GM21737 (cell line): Measurements from ENCODE around the gene MAT2B.
"Not testable (repeated sequence)": the region's sequence is repeated elsewhere in the genome, so short reads cannot be mapped to it uniquely, and the experiment has no call there.

ENCODE experiments used
- ATAC-seq: cut with Tn5 transposase; IDR thresholded peaks from one replicate; pipeline ENCODE4 v1.9.1; 2021; ENCODE audit warnings: mild to moderate bottlenecking, moderate library complexity; ENCODE audit not compliant: unreplicated experiment

MAT2B gene

DNA sequence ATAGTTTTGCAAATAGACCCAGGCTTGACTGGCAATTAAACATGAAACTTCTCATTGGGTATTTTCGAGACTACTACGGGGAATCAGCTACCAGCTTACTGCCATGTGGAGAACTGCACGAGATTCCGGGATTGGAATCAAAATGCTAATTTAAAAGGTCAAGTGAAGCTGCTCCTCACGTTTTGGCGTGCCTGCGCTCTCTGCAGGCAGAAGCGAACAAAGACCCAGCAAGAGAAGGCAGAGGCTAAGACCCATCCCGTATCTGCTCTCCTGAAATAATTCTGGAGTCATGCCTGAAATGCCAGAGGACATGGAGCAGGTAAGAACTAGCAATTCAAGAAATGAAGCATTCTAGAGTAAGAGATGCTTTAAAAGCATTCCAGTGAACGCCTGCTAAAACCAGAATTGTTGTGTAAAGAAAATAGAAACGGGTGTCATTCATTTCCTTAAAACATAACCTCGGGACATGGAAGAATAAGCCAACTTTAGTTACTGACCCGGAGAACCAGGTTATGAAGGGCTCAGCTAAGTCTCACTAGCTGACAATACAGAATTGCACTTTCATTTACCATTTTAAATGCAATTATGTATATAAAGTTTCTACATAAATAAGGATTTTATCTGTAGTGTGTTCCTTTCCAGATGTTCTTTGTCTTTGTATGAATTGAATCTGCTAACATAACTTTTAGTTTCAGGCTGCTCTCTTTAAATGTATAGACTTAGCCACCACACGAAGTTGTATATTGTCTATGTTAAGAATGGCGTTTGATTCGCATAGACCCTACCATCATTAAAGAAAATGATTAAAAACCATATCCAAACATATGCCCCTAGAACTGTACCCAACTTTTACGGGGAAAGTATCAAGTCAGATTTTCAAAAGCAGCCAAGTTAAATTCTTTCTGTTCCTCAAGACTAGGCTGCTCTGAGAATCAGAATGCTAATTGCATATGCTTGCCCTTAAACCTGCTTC lies 2.0 kb upstream of the MAT2B start:
- no peak for ATAC-seq

DNA sequence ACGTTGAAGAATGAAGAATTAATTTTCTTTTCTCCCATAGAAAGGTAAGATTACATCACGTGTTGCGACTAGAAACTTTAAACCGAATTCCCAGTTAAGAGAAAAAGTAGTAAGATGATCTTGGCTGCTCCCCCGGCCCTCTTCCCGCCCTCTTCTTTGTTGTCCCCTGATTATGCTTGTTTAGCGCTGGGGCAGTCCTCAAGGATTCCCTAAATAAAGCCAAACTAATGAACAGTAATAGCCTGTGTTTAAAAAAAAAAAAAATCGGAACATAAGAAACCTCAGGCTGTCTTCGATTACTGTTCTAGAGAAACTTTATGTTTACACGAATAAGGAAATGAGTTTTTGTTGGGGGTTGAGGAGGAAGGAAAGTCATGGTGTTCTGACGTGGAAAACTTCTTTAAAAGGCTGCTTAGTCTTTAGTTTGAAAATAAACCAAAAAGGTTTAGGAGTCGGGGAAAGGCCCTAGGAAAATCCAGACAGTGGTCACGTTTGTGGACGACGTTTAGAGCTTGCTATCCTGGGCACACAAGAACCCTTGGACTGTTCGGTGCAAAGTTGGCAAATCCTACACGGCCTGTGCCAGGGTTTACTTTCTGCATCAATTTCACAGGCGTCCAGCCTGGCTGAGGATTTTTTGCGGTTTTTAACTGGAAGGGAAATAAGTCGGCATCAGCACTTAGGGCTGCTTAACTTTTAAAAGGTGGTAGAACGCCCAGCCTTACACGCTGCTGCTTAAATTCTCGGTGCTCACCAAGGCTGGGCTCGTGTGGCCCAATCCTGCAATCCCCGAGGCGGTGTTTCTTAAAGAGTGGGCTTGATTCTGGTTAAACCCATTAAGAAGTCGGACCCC lies 1.1 kb upstream of the MAT2B start:
- ATAC-seq: no peak

DNA sequence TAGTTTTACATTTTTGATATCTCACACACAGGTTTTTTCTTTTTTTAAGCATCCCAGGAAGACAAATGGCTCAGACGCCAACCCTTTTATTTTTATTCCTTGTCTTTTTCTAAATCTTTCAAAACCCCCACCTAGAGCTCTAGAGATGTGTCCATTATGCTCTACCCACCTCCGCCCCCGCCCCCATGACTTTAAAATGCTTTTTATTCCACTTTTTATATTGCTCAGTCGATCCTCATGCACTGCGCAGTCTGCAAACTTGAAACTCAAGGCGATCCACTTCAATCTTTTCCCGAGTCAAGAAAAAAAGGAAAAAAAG lies 411 bp upstream of the MAT2B start:
- ATAC-seq: no peak

DNA sequence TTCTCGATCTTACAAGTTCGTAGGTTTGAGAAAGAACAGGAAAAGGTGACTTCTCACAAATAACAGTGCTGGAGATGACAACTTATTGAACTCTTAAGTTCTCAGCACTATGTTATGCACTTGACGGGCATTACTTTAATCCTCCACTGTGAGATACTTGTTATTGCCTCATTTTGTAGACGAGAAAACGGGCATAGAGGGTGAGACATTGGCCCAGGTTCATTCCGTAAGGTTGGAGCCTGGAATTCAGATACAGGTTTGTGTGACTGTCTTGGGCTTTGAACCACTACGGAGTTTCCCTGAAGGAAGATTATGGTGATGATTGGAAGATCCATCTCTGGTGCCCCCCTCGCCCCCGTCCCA lies 657 bp downstream of the MAT2B start:
- ATAC-seq: peak; percentile 6

DNA sequence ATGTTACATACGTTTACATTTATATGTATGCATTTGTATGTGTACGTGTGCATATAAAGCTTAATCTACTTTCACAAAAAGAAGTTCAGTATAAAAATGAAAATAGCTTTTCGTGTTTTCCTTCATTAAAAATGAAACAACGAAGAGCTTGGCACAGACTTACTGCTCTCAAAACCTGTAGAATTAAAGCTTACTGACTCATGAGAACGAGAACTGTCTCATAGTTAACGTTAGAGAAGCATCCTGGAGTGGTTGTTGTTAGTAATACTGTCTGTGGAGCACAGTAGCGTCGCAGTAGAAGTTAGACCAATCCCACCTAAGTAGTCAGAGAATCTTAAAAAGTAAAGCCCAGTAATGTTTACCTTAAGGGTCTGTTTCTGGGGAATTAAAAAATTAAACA lies 1.3 kb downstream of the MAT2B start:
- no peak for ATAC-seq

DNA sequence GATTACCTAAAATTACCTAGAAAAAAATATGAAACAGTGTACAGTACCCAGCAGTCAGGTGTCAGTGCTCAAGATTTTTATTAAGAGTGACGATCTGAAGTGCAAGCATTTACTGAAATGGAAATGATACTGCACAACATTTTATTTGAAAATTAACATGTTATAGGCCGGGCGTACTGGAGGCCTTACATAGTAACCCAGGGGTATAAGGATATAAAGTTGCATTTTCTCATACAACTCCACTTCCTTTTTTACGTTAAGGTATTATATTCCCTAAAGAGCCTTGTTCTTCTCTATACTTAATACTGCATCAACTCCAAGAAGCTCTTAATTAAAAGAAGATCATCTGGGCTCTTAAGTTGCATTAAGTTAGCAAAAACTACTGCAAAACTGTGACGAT lies 3.3 kb downstream of the MAT2B start:
- ATAC-seq: no peak

DNA sequence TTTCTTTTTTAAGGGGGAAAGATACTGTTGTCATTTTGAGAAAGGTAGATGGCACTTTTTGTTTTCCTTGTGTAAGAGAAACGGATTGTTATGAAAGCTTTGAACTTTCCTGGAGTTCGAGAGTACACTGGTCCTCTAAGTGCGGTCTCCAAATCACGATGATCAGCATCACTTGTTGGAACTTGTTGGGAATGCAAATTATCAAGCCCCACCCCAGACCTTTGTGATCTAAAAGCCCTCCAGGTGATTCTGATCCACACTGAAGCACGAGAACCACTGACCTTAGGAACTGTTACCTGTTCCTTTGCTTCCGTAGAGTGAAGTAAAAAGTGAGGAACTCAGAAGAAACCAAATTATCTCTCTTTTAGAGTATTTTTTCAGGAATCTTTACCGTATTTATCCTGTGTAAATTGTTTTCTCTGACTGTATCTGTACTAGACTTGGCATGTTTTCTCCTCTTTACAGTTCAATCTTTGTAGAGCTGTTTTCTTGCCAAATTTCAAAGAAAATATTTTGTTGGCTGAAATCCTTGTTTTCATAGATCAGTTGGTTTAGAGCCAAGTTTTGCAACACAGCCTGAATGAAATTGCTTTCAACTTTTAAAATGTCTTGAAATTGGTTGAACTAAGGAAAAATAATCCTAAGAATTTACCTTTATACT lies 4.0 kb downstream of the MAT2B start:
- no peak for ATAC-seq

DNA sequence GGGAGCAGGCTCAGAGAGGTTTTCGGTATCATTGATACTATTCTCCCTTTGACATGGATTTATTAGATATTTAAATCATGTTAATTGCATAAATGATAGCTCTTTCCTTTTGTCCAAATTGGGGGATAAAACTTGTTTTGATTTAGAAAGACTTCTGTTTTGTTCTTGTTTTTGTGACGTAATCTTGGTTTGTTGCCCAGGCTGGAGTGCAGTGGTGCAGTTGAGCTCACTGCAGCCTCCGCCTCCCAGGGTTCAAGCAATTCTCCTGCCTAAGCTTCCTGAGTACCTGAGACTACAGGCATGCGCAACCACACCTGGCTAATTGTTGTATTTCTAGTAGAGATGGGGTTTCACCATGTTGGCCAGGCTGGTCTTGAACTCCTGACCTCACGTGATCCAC lies 7.1 kb downstream of the MAT2B start:
- no peak for ATAC-seq

DNA sequence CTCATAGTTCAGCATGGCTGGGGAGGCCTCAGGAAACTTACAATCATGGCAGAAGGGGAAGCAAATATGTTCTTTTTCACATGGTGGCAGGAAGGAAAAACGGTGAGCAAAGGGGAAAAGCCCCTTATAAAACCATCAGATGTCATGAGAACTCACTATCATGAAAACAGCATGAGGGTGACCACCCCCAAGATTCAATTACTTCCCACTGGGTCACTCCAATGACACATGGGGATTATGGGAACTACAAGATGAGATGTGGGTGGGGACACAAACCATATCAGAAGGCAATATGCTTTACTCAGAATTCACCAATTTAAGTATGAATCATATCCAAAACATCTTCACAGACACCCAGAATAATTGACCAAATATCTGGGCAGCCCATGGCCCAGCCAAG lies 19.7 kb downstream of the MAT2B start:
- ATAC-seq: no peak

DNA sequence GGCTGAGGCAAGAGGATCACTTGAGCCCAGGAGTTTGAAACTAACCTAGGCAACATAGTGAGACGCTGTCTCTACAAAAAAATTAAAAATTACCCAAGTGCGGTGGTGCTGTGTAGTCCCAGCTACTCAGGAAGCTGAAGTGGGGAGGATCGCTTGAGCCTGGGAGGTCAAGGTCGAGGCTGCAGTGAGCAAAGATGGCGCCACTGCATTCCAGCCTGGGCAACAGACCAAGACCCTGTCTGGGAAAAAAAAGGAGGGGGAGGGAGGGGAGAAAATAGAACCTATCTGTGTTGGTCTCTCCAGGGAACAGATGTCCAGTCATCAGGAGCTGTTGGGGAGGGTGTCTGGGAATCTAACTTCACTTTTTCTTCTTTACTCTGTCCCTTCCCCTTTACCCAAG lies 24.3 kb downstream of the MAT2B start:
- ATAC-seq: no peak

DNA sequence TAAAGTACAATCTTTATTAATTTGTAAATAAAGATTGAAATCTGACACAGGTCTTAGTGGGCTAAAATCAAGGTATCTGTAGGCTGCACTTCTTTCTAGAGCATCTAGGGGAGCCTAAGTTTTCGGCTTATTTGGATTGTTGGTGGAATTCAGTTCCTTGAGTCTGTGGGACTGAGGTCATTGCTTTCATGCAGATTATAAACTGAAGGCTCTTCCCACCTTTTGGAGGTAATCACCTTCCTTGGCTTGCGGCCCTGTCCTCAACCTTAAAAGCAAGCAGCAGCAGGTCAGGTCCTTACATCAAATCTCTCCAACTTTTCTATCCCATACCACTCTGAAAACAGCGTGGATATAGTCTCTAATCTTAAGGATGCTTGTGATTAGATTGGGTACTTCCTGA lies 25.9 kb downstream of the MAT2B start:
- no peak for ATAC-seq

DNA sequence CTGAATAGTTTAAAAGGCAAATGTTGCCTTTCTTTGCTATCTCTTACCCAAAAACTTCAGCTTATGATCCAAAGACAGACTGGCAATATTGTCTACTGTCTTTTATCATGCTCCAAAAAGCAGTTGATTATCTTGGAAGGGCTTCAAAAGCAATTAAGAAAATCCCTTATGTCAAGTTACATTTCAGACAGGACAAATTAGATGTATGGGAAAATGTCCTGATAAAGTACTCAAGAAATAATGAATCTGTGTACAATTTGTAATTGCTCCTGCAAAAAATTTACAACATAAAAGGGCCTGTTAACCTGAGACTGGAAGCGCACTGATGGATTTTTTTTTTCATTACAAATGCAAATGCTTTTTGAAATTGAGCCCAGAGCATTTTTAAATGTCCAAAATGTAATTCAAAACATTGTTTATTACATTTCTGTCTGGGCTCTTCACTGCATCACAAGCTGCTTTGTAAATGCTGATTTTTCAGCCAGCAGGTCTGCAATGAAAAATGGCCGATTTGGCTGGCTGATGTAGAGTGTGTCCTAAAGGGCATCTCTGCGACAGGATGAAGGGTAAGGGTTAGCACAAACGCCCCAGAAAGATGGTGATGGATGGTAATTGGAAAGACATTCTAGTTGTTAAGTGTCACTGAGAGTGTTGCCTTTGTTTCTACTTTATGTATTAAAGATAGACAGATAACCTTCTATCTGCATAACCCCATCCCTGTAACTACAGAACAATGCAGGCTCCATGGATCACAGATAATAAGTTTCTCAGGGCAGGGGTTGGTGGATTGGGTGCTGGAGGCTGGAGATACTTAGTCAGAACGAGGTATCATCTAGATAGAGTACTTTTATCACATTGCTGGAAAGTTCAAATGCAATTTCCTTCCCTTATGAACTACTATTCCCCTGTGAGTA lies 27.0 kb downstream of the MAT2B start:
- no peak for ATAC-seq

DNA sequence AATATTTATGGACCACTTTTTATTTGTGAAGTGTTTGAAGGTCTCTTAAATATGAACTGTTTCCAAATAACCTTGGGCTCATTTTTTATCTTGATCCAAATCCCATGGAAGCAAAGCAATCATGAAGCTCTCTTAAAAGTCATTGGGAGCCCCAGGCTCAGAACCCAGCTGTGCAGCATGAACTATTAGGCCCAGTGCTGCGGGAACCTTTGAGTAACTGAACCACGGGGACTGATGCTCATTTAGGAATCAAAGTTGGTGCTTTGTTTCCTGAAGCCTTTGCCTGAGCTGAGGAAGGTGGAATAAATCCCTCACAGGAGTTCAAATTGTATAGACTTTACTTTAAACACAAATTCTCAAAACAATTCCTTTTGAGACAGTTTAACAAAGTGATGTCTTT lies 27.8 kb downstream of the MAT2B start:
- no peak for ATAC-seq

DNA sequence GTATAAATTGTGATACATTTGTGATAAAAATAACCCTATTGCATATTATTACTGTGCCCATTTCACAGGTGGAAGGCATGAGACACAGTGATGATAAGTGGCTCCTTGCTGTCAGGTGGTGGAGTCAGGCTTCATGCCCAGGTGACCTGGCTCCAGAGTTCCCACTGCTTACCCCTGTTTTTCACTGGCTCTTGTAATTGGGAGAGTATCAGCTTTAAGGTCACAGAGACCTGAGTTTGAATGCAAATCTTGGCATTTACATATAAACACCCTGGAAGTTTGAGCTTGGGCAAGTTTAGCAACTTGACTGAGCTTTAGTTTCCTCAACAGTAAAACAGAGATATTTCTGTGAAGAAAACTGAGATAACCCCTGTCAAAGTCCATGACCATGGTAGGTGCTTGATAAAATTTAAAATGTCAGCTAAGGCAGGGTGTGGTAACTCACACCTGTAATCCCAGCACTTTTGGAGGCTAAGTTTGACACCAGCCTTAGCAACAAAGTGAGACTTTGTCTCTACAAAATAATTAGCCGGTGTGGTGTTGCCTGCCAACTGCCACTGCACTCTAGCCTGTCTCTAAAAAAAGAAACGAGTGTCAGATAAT lies 29.2 kb downstream of the MAT2B start:
- no peak for ATAC-seq

DNA sequence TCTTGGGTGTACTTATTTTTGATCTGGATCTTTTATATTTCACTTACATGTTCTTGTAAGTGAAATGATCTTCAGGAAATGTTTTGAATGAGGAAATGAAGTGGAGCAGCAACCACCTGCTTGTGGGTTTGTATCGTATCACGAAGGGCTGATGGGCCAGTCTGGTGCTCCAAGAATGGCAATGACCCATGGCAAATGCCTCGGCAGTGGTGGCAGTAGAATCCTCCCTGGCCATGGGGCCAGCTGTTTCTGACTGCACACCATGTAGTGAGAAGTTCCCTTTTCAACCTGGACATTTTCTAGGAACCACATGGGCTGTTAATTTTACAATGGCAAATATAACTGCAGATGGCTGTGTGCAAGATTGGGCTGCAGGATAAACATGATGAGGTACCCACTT lies 29.9 kb downstream of the MAT2B start:
- no peak for ATAC-seq

DNA sequence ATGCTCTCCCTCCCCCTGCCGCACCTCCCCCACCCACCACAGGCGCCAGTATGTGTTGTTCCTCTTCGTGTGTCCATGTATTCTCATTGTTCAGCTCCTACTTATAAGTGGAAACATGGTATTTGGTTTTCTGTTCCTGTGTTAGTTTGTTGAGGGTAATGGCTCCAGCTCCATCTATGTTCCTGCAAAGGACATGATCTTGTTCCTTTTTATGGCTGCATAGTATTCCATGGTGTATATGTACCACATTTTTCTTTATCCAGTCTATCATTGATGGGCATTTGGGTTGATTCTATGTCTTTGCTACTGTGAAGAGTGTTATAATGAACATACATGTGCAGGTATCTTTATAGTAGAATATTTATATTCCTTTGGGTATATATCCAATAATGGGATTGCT lies 31.0 kb downstream of the MAT2B start:
- not testable (repeated sequence) for ATAC-seq

DNA sequence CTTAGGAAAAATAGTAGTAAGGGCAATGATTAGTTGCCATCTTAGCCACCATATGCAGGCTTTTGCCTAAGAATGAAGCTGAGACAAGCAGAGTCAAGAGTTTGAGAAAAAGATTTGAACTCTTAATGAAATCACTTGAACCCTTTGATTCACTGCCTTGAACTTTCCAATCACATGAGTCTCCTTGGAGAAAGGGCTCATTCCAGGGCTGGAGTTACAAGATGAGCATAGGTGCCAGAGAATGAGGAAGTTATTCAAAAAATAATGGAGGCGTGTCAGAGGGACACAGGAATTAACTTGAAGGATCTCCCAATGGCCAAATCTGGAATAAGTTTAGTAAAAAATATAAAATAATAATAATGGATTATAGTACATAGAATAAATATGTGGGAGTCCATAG lies 35.3 kb downstream of the MAT2B start:
- ATAC-seq: no peak

DNA sequence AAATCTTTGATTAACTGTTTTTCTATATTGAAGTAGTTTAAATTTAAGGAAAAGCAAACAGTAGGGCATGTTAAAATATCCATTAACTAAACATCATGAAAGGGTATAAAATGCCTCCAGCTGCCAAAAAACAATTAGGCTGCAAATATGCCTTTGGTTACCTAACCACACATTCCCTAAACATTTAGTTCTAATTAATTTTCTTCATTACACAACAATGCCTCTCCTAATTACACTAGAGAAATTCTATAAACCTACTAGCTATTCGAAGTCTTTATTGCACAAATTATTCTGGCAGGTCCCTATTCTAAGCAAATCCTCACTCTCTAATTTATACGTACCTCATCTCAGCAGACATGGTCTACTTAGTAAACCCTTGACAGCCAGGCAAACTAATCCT lies 37.4 kb downstream of the MAT2B start:
- no peak for ATAC-seq

DNA sequence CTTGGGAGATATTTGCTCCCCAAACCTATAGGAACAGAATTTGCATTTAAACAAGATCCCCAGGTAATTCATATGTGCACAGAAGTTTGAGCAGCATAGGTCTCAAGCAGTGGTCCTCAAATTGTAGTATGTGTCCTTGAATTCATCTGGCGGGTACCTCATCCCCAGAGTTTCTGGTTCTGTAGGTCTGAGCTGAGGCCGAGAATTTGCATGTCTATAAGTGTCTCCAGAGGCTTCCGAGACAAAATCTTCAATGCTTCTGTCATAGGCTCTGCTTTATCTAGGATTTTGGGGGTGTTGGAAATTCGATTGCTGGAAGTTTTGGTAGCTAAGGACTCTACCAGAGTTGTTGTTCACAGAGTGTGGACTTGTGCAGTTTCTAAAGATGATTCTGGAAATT lies 38.6 kb downstream of the MAT2B start:
- ATAC-seq: no peak

DNA sequence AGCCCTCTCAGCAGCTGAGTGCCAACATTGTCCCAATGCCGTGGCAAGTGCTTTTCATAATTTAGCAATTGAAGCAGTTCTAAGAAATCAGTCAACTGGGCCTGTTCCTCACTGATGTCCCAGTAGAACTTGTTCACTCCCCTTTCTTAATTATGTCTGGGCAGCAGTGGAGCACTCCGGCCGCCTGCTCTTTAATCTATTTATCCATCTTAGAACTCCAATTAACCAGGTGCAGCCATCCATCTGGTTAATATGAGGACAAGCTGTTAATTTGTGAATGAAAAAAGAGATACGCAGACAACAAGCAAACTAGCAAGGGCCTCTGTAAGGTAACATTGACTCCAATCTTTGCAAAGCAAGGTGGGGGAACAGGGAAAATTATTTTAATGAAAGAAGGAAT lies 39.4 kb downstream of the MAT2B start:
- ATAC-seq: no peak
